ENCODE measurements around the gene DDR1.
"Not testable (repeated sequence)": the region's sequence is repeated elsewhere in the genome, so short reads cannot be mapped to it uniquely, and the experiment has no call there.

Gene DDR1

GRCh38 chr6:30854285-30855040 lies 29.9 kb upstream of the DDR1 start:
- DNase-seq: no peak

- DNase-seq: no peak
These were observed 28.8 kb upstream of the DDR1 start for GRCh38 chr6:30855429-30856075.

GRCh38 chr6:30857112-30857511 lies 27.2 kb upstream of the DDR1 start:
- DNase-seq: no peak

- DNase-seq: no peak
These were observed 26.8 kb upstream of the DDR1 start for GRCh38 chr6:30857549-30857948.

GRCh38 chr6:30859726-30860125 lies 24.6 kb upstream of the DDR1 start:
- not testable (repeated sequence) for DNase-seq

- no peak for DNase-seq
These were observed 22.9 kb upstream of the DDR1 start for GRCh38 chr6:30861257-30862048.

GRCh38 chr6:30862156-30862875 lies 22.0 kb upstream of the DDR1 start:
- no peak for DNase-seq

GRCh38 chr6:30864325-30864724 lies 20.0 kb upstream of the DDR1 start:
- DNase-seq: no peak

GRCh38 chr6:30869241-30869749 lies 15.0 kb upstream of the DDR1 start:
- DNase-seq: not testable (repeated sequence)

- DNase-seq: no peak
These were observed 13.8 kb upstream of the DDR1 start for GRCh38 chr6:30870546-30870945.

GRCh38 chr6:30871592-30872183 lies 12.6 kb upstream of the DDR1 start:
- no peak for DNase-seq

- DNase-seq: no peak
These were observed 11.1 kb upstream of the DDR1 start for GRCh38 chr6:30873137-30873640.

GRCh38 chr6:30873795-30874194 lies 10.5 kb upstream of the DDR1 start:
- DNase-seq: not testable (repeated sequence)

GRCh38 chr6:30875244-30876038 lies 8.9 kb upstream of the DDR1 start:
- DNase-seq: peak in 1 of 2 experiments; percentile 13

- DNase-seq: no peak
These were observed 8.1 kb upstream of the DDR1 start for GRCh38 chr6:30876039-30876730.

- peak; percentile 44 to 76 for DNase-seq
These were observed 6.7 kb upstream of the DDR1 start for GRCh38 chr6:30877419-30878262.

- no peak for DNase-seq
These were observed 4.5 kb upstream of the DDR1 start for GRCh38 chr6:30879684-30880427.

GRCh38 chr6:30880698-30881252 lies 3.5 kb upstream of the DDR1 start:
- no peak for DNase-seq
